Measurements from ENCODE around the gene GNG14.
A peak's percentile ranks its signal among the peaks of the same experiment; 100 is the strongest.
"Not testable (repeated sequence)": the region's sequence is repeated elsewhere in the genome, so short reads cannot be mapped to it uniquely, and the experiment has no call there.

GNG14 gene

DNA sequence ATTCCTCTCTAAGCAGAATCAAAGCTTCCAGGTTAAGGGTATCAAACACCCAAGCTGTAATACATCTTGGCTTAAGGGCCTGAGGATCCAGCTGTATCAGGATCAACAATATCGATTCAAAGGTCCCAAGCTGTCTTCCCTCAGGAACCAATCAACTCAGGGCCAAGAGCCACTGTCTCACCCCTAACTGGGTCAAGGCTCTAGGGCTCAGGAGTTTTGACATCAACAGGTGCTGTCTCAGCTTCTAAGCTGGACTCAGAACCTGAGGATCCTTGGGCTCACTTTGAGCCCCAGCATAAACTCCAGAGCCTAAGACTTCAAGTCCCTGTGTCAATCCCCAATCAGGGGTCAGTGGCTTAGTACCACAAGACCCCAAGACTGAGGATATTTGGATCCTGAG, 7.7 kb downstream of the GNG14 start:
- no peak for TF ChIP-seq CTCF (IDR thresholded peaks at IDR 0.05; ENCODE audit: low read depth, low read length, missing control alignments)
- Histone ChIP-seq H3K36me3 (replicated peaks) (peaks cover 17% of the 10 kb centered on the region), H3K27me3 (replicated peaks) (no peaks in the 10 kb centered on the region), H3K27ac (no peak overlapping the region), H3K4me3 (ENCODE audit: low read depth, low read length) (peak overlapping the region; percentile 89)
- in situ Hi-C loops (cut with HindIII; ENCODE audit: low pct_ligation_motif_present, low sequenced_read_pairs), result no loop called here
- DNase-seq, result no peak

GRCh38 chr19:12695997-12696365, 8.2 kb downstream of the GNG14 start:
- no peak for TF ChIP-seq CTCF (IDR thresholded peaks at IDR 0.05; ENCODE audit: low read depth, low read length, missing control alignments)
- peaks cover 21% of the 10 kb centered on the region for H3K36me3 ChIP-seq (replicated peaks)
- in situ Hi-C loops (cut with HindIII; ENCODE audit: low pct_ligation_motif_present, low sequenced_read_pairs), result no loop called here
- DNase-seq, result no peak
- H3K27me3 ChIP-seq (replicated peaks), result no peaks in the 10 kb centered on the region
- H3K27ac ChIP-seq, result peak overlapping the region; percentile 47
- H3K4me3 ChIP-seq (ENCODE audit: low read depth, low read length), result peak overlapping the region; percentile 89

DNA sequence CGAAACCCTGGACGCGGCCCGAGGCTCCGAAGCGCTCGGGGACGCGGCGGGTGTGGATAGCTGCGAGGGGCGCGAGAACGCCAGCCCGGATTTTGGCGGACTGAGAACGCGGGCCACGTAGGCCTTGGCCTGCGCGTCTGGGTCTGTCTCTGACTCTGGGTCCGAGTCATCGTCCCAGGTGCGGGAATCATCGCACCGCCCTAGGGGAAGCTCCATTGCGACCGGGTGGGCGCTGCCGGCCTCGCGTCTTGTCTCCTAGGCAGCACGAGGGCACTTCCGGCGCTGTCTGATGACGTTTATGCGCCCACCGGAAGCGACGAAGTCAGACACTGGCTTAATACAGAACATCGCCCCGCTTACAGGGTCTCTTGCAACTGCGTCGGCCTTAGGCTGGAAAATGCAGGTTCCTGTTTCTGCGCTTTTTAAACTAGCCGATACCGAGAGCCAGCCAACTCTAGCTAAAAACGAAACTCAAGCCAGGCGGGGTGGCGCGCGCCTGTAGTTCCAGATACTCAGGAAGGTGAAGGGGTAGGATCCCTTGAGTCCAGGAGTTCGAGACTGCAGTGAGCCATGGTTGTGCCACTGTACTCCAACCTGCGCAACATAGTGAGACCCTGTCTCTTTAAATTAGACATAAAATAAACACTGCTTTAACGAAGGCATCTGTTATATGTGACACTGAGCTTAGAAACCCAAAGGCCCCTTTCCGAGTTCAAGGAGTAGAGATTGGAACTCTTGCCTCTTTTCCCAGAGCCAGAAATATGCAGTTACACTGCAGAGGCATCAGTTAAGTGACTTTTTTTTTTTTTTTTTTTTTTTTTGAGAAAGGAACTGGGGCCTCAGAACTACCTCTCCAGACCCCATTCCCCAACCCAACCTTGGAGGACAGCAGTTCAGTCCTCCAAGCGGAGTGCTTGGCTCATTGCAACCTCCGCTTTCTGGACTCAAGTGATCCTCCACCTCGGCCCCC, 8.9 kb downstream of the GNG14 start, which contains the start of gene FBXW9:
TSS of gene FBXW9 (minus strand) at position 266 of the 970 bp plus-strand sequence. CDS start at position 216, 50 bp downstream.
- peaks cover 25% of the 10 kb centered on the region for H3K36me3 ChIP-seq (replicated peaks)
- no peak for TF ChIP-seq CTCF (IDR thresholded peaks at IDR 0.05; ENCODE audit: low read depth, low read length, missing control alignments)
- H3K4me3 ChIP-seq (ENCODE audit: low read depth, low read length), result peak within 1 kb of the TSS; percentile 89
- DNase-seq, result peak; percentile 97
- H3K27ac ChIP-seq, result peak within 1 kb of the TSS; percentile 47
- H3K27me3 ChIP-seq (replicated peaks), result no peaks in the 10 kb centered on the region
- in situ Hi-C loops (cut with HindIII; ENCODE audit: low pct_ligation_motif_present, low sequenced_read_pairs), result no loop called here

DNA sequence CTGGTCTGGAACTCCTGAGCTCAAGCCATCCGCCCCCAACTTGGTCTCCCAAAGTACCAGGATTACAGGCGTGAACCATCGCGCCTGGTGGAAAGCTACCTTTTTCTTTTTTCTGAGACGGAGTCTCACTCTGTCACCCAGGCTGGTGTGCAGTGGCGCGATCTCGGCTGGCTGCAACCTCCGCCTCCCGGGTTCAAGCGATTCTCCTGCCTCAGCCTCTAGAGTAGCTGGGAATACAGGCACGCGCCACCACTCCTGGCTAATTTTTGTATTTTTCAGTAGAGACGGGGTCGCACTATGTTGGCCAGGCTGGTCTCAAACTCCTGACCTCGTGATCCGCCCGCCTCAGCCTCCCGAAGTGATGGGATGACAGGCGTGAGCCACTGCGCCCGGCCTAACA, 9.6 kb downstream of the GNG14 start:
- H3K27me3 ChIP-seq (replicated peaks); H3K27ac ChIP-seq; in situ Hi-C loops (cut with HindIII; ENCODE audit: low pct_ligation_motif_present, low sequenced_read_pairs); DNase-seq; H3K4me3 ChIP-seq (ENCODE audit: low read depth, low read length): not testable (repeated sequence)
- peaks cover 33% of the 10 kb centered on the region for H3K36me3 ChIP-seq (replicated peaks)

DNA sequence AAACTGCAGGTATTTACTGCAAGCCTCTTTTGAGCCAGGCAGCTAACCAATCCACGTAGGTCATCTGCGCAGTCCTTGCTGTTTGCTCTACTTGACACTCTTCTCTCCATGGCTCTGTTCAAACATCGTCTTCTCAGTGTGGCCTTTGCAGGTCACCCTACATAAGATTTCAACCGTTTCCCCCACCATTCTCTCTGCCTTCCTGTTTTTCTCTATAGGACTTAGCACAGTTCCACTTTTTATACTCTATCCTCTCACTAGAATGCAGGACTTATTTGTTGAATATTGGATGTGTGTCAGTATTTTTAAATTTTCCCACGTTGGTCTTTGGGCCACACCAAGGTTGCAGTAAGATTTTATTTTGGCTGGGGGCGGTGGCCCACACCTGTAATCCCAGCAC, 10.3 kb downstream of the GNG14 start:
- Histone ChIP-seq H3K27ac (no peak overlapping the region), H3K27me3 (replicated peaks) (no peaks in the 10 kb centered on the region), H3K36me3 (replicated peaks) (peaks cover 37% of the 10 kb centered on the region), H3K4me3 (ENCODE audit: low read depth, low read length) (no peak overlapping the region)
- DNase-seq, result no peak
- no peak for TF ChIP-seq CTCF (IDR thresholded peaks at IDR 0.05; ENCODE audit: low read depth, low read length, missing control alignments)
- in situ Hi-C loops (cut with HindIII; ENCODE audit: low pct_ligation_motif_present, low sequenced_read_pairs), result no loop called here

GRCh38 chr19:12701596-12702282, 13.9 kb downstream of the GNG14 start:
- Histone ChIP-seq H3K4me3 (ENCODE audit: low read depth, low read length) (no peak overlapping the region), H3K27me3 (replicated peaks) (no peaks in the 10 kb centered on the region), H3K36me3 (replicated peaks) (peaks cover 72% of the 10 kb centered on the region), H3K27ac (no peak overlapping the region)
- in situ Hi-C loops (cut with HindIII; ENCODE audit: low pct_ligation_motif_present, low sequenced_read_pairs), result no loop called here
- DNase-seq, result no peak
- no peak for TF ChIP-seq CTCF (IDR thresholded peaks at IDR 0.05; ENCODE audit: low read depth, low read length, missing control alignments)
